Endothelial cell (in vitro differentiated cells): ENCODE data around the gene DRAXIN. TPM values are rescaled to one million over a fixed set of nuclear protein-coding genes. Genes with fewer than 3 reads are reported as not detected.

Source experiments
- DNase-seq: peaks from one replicate; pipeline ENCODE4 v3.0.0; 2021; ENCODE audit warnings: low spot score
- H3K27ac Mint-ChIP-seq: one replicate; pipeline ENCODE4 v1.8.0; 2021; ENCODE audit warnings: mixed read lengths, inconsistent platforms; ENCODE audit not compliant: unreplicated experiment
- H3K27me3 Mint-ChIP-seq: one replicate; pipeline ENCODE4 v1.8.0; 2021; ENCODE audit warnings: mild to moderate bottlenecking, moderate library complexity, mixed read lengths, inconsistent platforms; ENCODE audit not compliant: unreplicated experiment
- H3K36me3 Mint-ChIP-seq: one replicate; pipeline ENCODE4 v1.8.0; 2021; ENCODE audit warnings: mild to moderate bottlenecking, low read depth, mixed read lengths, inconsistent platforms; ENCODE audit not compliant: unreplicated experiment
- H3K4me1 Mint-ChIP-seq: one replicate; pipeline ENCODE4 v1.8.0; 2021; ENCODE audit warnings: mild to moderate bottlenecking, mixed read lengths, inconsistent platforms; ENCODE audit not compliant: unreplicated experiment
- H3K4me3 Mint-ChIP-seq: one replicate; pipeline ENCODE4 v1.8.0; 2021; ENCODE audit warnings: mild to moderate bottlenecking, mixed read lengths, inconsistent platforms; ENCODE audit not compliant: unreplicated experiment
- H3K9me3 Mint-ChIP-seq: one replicate; pipeline ENCODE4 v1.8.0; 2021; ENCODE audit warnings: mixed read lengths, inconsistent platforms; ENCODE audit not compliant: unreplicated experiment
- total RNA-seq: library from RNA; stranded (reverse); fragmentation: NEBNext Ultra II Directional; extraction: Animal tissue kit (Norgen Biotek cat#: 25700); gene quantifications from one replicate; pipeline ENCODE4 v1.2.1, GENCODE V29; 2021; ENCODE audit not compliant: unreplicated experiment
- TF ChIP-seq, protein P1 (sequence below): fragments of 200-600 bp; sonication (generic); IDR thresholded peaks from one replicate; pipeline ENCODE4 v1.5.0; 2021; ENCODE audit warnings: antibody characterized with exemption; ENCODE audit not compliant: unreplicated experiment

DRAXIN gene
- total RNA-seq, 1 donor from 2014 or later: 0.46 TPM

DNA sequence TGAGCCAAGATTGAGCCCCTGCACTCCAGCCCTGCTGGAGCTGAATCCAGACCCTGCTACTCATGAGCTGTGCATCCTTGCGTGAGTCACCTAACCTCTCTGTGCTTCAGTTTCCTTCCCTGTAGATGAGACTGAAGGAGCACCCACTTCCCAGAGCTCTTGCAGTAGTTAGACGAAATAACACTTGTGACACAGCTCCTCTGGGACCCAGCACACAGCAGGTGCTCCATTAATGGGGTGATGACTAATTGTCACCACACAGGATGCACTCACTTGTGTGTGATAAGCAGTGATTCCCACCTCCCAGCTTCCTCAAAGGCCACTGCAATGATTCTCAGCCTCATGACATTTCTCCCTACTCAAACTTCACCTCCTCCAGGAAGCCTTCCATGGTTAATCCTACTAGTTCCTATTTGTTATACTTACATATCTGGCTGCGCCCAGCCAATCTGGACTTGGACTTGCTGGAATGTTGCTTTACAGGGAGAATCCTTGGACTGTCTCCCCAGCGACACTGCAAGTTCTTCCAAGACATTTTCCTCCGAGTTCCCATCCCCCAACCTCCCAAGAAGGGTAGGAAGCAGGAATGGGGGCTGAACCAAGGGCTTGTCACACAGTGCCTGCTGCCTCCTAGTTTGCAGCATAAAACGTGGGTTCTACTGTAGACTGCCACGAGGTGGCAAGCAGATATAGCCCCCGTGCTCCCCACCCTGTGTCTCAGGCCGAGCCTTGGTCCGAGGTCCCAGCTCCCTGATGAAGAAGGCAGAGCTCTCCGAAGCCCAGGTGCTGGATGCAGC, 17.2 kb downstream of the DRAXIN start:
- TF ChIP-seq, protein P1, sequence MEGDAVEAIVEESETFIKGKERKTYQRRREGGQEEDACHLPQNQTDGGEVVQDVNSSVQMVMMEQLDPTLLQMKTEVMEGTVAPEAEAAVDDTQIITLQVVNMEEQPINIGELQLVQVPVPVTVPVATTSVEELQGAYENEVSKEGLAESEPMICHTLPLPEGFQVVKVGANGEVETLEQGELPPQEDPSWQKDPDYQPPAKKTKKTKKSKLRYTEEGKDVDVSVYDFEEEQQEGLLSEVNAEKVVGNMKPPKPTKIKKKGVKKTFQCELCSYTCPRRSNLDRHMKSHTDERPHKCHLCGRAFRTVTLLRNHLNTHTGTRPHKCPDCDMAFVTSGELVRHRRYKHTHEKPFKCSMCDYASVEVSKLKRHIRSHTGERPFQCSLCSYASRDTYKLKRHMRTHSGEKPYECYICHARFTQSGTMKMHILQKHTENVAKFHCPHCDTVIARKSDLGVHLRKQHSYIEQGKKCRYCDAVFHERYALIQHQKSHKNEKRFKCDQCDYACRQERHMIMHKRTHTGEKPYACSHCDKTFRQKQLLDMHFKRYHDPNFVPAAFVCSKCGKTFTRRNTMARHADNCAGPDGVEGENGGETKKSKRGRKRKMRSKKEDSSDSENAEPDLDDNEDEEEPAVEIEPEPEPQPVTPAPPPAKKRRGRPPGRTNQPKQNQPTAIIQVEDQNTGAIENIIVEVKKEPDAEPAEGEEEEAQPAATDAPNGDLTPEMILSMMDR: no peak
- H3K4me3 Mint-ChIP-seq: no peak overlapping the region
- no peaks in the 10 kb centered on the region for H3K36me3 Mint-ChIP-seq
- no peak overlapping the region for H3K27ac Mint-ChIP-seq
- DNase-seq: no peak
- no peaks in the 10 kb centered on the region for H3K4me1 Mint-ChIP-seq
- H3K9me3 Mint-ChIP-seq: no peaks in the 10 kb centered on the region
- H3K27me3 Mint-ChIP-seq: peaks cover 3% of the 10 kb centered on the region

DNA sequence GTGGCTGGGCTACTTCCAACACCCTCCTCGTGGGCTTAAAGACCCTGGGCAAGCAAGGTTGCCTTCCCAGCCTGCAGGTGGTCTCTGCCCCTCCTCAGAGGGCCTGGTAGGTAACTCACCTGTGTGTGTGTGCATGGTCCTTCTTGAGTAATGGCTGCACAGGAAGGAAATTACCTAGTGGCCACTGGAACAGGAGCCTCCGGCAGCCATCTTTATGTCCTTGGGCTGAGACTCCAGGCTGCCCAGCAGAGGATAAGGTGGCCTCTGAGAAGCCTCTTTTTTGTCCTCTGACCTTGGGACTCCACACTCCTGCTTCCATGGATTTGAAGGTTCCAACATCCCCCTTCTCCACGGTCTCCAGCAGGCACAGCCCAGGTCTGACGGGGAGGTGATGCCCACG, 20.0 kb downstream of the DRAXIN start:
- Mint-ChIP-seq H3K9me3 (no peaks in the 10 kb centered on the region), H3K36me3 (no peaks in the 10 kb centered on the region), H3K27me3 (peaks cover 5% of the 10 kb centered on the region), H3K4me3 (no peak overlapping the region), H3K4me1 (no peaks in the 10 kb centered on the region), H3K27ac (no peak overlapping the region)
- TF ChIP-seq, protein P1: no peak
- no peak for DNase-seq

DNA sequence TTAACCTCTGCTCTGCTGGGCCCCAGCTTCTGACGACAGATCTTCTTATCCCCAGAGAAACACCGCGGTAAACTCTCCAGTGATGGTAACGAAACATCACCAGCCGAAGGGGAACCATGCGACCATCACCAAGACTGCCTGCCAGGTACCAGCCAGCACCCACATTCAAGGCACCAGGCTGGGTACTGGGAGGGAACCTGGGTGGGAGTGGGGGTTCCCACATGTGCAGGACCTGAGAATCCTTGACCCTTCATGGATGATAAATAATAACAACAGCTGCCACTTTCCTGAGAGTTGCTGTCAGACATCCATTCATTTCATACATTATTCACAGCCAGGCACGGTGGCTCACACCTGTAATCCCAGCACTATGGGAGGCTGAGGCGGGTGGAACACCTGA, 20.8 kb downstream of the DRAXIN start:
- Mint-ChIP-seq H3K9me3 (no peaks in the 10 kb centered on the region), H3K27me3 (peaks cover 2% of the 10 kb centered on the region), H3K4me3 (no peak overlapping the region), H3K4me1 (no peaks in the 10 kb centered on the region), H3K36me3 (no peaks in the 10 kb centered on the region), H3K27ac (no peak overlapping the region)
- TF ChIP-seq, protein P1: no peak
- DNase-seq: no peak

DNA sequence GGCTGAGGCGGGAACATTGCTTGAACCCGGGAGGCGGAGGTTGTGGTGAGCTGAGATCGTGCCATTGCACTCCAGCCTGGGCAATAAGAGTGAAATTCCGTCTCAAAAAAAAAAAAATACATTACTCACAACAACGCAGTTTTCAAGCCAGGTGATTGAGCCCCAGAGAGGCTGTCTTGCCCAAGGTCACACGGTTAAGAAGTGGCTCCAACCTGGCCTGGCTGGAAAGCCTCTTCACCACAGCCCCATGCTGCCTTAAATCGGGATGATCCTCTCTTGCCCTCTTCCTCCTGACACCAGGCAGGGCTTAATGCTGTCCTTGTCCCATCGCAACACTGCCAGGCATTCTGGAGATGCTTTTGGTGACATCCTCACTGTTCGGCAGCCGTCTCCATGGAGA, 21.6 kb downstream of the DRAXIN start:
- no peaks in the 10 kb centered on the region for H3K4me1 Mint-ChIP-seq
- TF ChIP-seq, protein P1: no peak
- no peaks in the 10 kb centered on the region for H3K9me3 Mint-ChIP-seq
- no peak overlapping the region for H3K27ac Mint-ChIP-seq
- H3K27me3 Mint-ChIP-seq: peaks cover 2% of the 10 kb centered on the region
- no peak for DNase-seq
- no peak overlapping the region for H3K4me3 Mint-ChIP-seq
- H3K36me3 Mint-ChIP-seq: no peaks in the 10 kb centered on the region

DNA sequence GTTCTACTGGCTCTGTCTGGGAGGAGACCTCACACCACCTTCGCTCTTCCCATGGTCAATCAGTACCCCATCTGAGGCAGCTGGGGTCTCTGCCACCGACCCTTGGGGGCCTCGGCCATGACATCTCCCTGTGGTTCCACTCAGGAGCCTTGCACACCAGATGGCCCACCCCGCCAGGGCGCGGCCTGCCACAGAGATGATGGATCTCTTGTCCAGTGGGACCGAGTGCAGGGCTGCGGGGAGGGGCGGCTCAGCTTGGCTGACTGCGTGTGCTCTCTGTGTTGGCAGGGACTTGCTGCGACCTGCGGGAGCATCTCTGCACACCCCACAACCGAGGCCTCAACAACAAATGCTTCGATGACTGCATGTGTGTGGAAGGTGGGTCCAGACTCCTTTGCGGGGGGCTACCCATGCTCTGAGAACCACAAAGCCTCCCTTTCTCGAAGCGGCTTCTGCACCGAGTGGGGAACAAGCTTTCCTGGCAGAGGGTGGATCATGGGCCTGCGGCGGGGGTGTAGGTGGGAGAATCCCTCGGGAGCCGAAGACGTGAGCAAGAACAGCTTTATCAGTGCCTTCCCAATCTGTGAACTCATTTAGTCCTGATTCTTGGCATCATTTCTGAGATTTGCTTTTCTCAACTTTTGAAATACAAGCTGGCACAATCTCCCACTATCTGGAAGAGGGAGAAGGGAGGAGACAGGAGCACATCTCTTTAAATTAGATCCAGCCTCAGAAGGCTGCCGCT, 23.5 kb downstream of the DRAXIN start:
- Mint-ChIP-seq H3K4me3 (no peak overlapping the region), H3K36me3 (no peaks in the 10 kb centered on the region), H3K9me3 (no peaks in the 10 kb centered on the region), H3K27me3 (peaks cover 2% of the 10 kb centered on the region), H3K4me1 (no peaks in the 10 kb centered on the region), H3K27ac (no peak overlapping the region)
- TF ChIP-seq, protein P1: no peak
- no peak for DNase-seq
